ENCODE data around the gene SGCE.

Gene SGCE

GRCh38 chr7:94620703-94621118 is 35.2 kb downstream of the SGCE start:
- no peak for DNase-seq

DNA sequence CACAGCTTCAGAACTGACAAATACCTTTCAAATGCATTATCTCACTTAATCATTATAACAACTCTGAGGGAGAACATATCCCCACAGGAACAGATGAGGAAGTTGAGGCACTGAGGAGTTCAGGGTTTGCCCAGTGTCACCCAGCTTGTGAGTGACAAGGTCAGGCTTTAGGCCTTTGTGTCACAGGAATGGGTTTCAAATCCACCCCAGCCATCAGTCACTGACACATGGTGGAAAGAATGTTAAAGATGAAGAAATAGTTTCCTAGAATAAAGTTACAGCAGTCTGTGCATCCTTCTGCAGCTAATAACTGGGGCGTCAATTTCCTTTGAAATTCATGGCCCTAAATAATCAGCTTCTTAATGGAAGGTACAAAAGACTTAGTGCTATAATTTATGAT is 37.8 kb downstream of the SGCE start:
- no peak for DNase-seq

GRCh38 chr7:94616855-94617254 is 39.1 kb downstream of the SGCE start:
- DNase-seq: no peak

- no peak for DNase-seq
Observed at GRCh38 chr7:94615666-94616065, 40.3 kb downstream of the SGCE start.

GRCh38 chr7:94612661-94613060 is 43.3 kb downstream of the SGCE start:
- DNase-seq: no peak

DNA sequence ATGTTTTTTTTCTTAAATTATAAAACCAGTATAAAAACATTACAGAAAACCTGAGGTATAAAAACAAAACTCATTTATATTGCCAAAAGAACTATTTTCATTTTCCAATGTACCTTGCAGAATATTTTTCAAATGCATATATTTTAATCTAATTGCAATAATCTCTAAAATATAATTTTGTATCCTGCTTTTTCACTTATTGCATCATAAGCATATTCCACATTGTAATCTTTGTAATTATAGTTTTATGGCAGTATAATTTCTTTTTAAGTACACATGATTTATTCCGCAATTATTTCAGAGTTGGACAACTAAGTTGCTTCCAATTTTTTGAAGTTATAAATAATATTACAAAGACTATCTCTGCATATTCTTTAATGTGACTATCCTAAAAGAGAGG is 43.7 kb downstream of the SGCE start:
- DNase-seq: no peak

DNA sequence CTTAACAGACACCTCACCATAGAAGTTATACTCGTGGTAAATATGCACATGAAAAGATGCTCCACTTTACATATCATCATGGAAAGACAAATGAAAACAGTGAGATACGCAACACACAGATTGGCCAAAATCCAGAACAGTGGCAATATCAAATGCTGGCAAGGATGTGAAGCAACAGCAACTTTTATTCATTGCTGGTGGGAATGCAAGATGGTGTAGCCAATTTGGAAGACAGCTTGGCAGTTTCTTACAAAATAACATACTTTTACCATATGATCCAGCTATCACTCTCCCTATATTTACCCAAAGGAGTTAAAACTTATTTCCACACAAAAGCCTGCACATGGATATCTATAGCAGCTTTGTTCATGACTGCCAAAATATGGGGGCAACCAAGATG is 46.4 kb downstream of the SGCE start:
- DNase-seq: no peak

DNA sequence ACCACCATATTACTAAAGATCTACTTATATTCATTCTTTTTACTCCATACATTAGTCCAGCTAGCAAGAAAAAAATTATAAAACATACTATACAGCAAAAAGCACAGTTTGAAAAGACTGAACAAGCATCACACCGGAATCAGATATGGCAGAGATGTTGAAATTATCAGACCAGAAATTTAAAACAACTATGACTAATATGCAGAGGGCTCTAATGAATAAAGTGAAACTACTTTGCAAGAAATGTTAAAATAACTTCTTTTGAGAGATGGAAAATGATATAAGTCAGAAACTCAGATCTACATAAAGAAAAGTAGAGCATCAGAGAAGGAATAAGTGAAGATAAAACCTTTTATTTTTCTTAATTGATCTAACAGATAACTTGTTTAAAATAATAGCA is 50.9 kb downstream of the SGCE start:
- DNase-seq: no peak

- DNase-seq: no peak
Observed at GRCh38 chr7:94602181-94602580, 53.8 kb downstream of the SGCE start.

- no peak for DNase-seq
Observed at GRCh38 chr7:94600267-94600666, 55.7 kb downstream of the SGCE start.

- no peak for DNase-seq
Observed at GRCh38 chr7:94595717-94596116, 60.2 kb downstream of the SGCE start.

GRCh38 chr7:94594882-94595281 is 61.1 kb downstream of the SGCE start:
- no peak for DNase-seq

- no peak for DNase-seq
Observed at GRCh38 chr7:94591176-94591575, 64.8 kb downstream of the SGCE start.

- no peak for DNase-seq
Observed at GRCh38 chr7:94590526-94591162, 65.3 kb downstream of the SGCE start.

DNA sequence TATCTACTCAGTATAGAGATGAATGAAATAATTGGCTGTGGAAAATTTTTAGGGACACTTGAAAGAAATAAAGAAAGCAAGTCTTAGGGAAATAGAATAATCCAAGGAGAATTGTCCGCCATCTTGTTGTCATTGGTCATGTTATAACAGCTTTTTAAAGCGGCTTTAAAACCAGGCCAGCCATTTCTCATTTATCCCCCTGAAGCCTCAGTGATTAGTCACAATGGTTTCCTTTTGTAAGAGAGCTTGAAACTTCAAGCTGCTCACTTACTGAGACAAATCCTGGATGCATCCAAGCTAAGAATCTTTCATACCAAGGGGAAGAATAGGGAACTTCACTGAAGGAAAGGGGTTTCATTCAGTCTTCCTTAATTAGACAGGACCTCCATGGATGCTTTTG is 67.9 kb downstream of the SGCE start:
- DNase-seq: no peak

GRCh38 chr7:94584113-94584512 is 71.8 kb downstream of the SGCE start:
- DNase-seq: no peak

GRCh38 chr7:94580601-94581000 is 75.3 kb downstream of the SGCE start:
- DNase-seq: no peak

DNA sequence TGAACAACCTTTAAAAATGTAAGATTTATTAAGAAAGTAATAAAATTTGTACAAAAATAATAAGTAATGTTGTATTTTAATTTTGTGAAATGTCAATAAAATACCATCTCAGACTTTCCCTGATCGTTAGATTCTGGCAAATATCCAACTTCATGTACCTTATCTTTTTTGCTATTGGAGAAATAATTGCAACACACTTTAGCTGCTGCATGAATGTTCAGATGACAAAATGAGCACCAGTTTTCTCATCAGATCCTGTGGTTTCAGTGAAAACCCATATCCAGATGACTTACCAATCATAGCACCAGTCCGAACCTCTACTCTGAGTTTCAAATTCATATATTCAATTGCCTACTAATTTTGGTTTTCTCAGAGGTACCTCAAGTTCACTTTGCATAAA is 76.5 kb downstream of the SGCE start:
- DNase-seq: no peak

DNA sequence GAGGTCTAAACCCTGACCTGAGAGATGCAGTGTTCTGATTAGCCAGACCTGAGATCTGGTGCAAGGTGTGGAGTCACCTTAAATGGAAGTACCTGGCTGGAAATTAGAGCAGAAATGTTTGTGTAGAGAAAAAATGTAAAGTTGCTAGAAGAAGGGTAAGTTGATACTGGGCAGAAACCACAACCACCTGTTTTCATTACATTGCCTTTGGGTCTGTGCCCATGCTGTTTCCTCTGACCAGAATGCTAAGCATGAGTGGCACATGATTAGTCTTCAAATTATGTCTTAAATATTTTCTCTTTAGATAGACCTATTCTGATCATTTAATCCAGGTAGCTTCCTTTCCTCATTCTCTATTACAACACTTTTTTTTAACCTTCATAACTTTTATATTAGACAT is 77.3 kb downstream of the SGCE start:
- DNase-seq: no peak

DNA sequence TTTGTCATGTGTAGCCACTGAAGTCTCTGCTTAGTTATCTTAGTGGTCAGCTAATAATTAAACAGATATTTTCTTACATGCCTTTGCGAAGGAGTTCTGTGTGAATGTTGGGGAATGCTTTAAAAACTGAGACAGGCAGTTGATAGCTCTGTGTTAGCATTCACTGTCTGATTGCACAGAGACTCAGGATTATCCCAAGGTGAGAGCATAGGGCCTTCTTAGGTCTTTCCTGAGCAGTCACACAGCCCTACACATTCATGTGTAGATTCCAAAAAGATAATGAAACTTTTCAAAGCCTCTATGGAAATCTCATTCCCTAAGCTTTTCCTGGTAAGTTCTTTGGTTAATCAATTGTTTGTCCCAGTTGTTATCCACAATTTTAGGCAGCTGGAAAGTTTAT is 78.6 kb downstream of the SGCE start:
- no peak for DNase-seq

DNA sequence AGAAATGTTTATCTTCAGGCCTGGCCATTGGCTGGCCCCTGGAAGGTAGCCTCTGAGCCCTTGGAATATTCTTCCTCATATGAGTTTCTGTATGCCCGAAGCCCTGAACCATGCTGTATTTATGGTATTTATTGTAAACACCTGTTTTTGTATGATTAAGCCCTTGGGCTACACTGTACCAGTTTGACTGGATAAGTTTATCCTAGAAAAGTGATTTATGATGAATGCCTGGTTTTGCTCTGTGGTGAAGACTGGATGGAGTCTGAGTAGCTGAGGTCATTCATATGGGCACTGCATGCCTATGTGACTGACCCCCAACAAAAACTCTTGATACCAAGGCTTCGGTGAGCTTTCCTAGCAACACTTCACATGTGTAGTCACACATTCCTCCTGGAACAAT is 79.6 kb downstream of the SGCE start:
- no peak for DNase-seq

DNA sequence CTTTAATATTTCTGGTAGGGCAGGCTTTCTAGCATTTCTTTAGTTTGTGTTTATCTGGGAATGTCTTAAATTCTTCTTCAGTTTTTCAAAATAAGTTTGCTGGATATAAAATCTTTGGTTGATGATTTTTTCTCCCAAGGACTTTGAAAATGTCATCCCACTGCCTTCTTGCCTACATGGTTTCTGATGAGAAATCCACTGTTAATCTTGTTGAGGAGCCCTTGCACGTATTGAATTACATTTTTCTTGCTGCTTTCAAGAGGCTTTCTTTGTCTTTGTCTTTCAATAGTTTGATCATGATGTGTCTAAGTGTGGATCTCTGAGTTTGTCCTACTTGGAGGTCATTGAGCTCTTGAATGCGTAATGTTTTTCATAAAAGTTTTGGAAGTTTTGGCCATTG is 80.3 kb downstream of the SGCE start:
- DNase-seq: no peak

GRCh38 chr7:94571816-94572215 is 84.1 kb downstream of the SGCE start:
- no peak for DNase-seq

- no peak for DNase-seq
Observed at GRCh38 chr7:94567396-94567795, 88.5 kb downstream of the SGCE start.

GRCh38 chr7:94565247-94565894 is 90.6 kb downstream of the SGCE start:
- DNase-seq: no peak

Measured in cortex of kidney (tissue), 1 donor.